Suprapubic skin (tissue), 4 donors: ENCODE data around the gene EDARADD. TPM values are rescaled to one million over a fixed set of nuclear protein-coding genes. Genes with fewer than 3 reads are reported as not detected.

Source experiments
- DNase-seq, 2 donors: peaks; one replicate each; pipeline ENCODE4 v3.0.0-alpha.2; 2019; ENCODE audit warnings: low spot score in 2 of 2
- H3K27ac ChIP-seq: fragments of 200-600 bp; sonication (generic); one replicate; pipeline ENCODE4 v1.5.1; 2019
- H3K27me3 ChIP-seq: fragments of 200-600 bp; sonication (generic); one replicate; pipeline ENCODE4 v1.5.1; 2019
- H3K36me3 ChIP-seq: fragments of 200-600 bp; sonication (generic); one replicate; pipeline ENCODE4 v1.5.1; 2019
- H3K4me1 ChIP-seq: fragments of 200-600 bp; sonication (generic); one replicate; pipeline ENCODE4 v1.5.1; 2019
- H3K4me3 ChIP-seq: fragments of 200-600 bp; sonication (generic); one replicate; pipeline ENCODE4 v1.5.1; 2019; ENCODE audit warnings: mild to moderate bottlenecking
- H3K9me3 ChIP-seq: fragments of 200-600 bp; sonication (generic); one replicate; pipeline ENCODE4 v1.5.1; 2019
- CTCF ChIP-seq, 2 donors: fragments of 200-600 bp in 1 of 2; fragments of 450-650 bp in 1 of 2; sonication (generic) in 1 of 2; IDR thresholded peaks; one replicate each; pipeline ENCODE4 v1.5.1; 2016 to 2019; ENCODE audit warnings: antibody characterized with exemption in 2 of 2, mild to moderate bottlenecking in 1 of 2, moderate library complexity in 1 of 2
- EP300 ChIP-seq: sonication (generic); formaldehyde crosslinking; IDR thresholded peaks from one replicate; pipeline ENCODE4 v1.6.1; 2017; ENCODE audit warnings: antibody characterized with exemption
- POLR2A ChIP-seq, 2 donors: fragments of 450-650 bp; IDR thresholded peaks; one replicate each; pipeline ENCODE4 v1.6.1; 2017; ENCODE audit warnings: antibody characterized with exemption in 2 of 2, mild to moderate bottlenecking in 2 of 2, moderate library complexity in 2 of 2
- POLR2AphosphoS5 ChIP-seq, 3 donors: sonication (generic); formaldehyde crosslinking; IDR thresholded peaks; one replicate each; pipeline ENCODE4 v1.6.1; 2017; ENCODE audit warnings: antibody characterized with exemption in 3 of 3
- WGBS: methylation state at CpG from one replicate; pipeline ENCODE4 v1.1.5; 2018; 5-methylcytosine and 5-hydroxymethylcytosine counted together
- total RNA-seq, 4 donors: library from RNA; depleted of rRNA; stranded (reverse); fragments of >200 nt; gene quantifications; one replicate each; pipeline ENCODE4 v1.1.0, GENCODE V29; 2016

The EDARADD gene
- total RNA-seq, 4 donors from 2014 or later = 5.5 to 10.1 (median 7.6) TPM

GRCh38 chr1:236465231-236465958, 71.3 kb downstream of the EDARADD start:
- no peak for DNase-seq
- H3K4me1 ChIP-seq = peaks cover 7% of the 10 kb centered on the region
- no peaks in the 10 kb centered on the region for H3K27me3 ChIP-seq
- no peak overlapping the region for H3K27ac ChIP-seq
- 64% methylated on average over 9 of the region's 9 CpGs for WGBS
- H3K4me3 ChIP-seq = no peak overlapping the region
- TF ChIP-seq CTCF (IDR thresholded peaks at IDR 0.05) = no peak
- no peak for TF ChIP-seq POLR2AphosphoS5 (IDR thresholded peaks at IDR 0.05)
- TF ChIP-seq POLR2A (IDR thresholded peaks at IDR 0.05) = no peak
- TF ChIP-seq EP300 = no peak
- no peaks in the 10 kb centered on the region for H3K9me3 ChIP-seq
- H3K36me3 ChIP-seq = no peaks in the 10 kb centered on the region

GRCh38 chr1:236465959-236466303, 71.8 kb downstream of the EDARADD start:
- no peaks in the 10 kb centered on the region for H3K27me3 ChIP-seq
- no peak for DNase-seq
- TF ChIP-seq POLR2AphosphoS5 (IDR thresholded peaks at IDR 0.05) (peak in 1 of 3 donors; percentile 44), POLR2A (IDR thresholded peaks at IDR 0.05) (no peak), CTCF (IDR thresholded peaks at IDR 0.05) (no peak), EP300 (no peak)
- H3K36me3 ChIP-seq = no peaks in the 10 kb centered on the region
- H3K27ac ChIP-seq = no peak overlapping the region
- WGBS = 29% methylated on average over 5 of the region's 5 CpGs
- H3K9me3 ChIP-seq = no peaks in the 10 kb centered on the region
- H3K4me3 ChIP-seq = no peak overlapping the region
- peaks cover 7% of the 10 kb centered on the region for H3K4me1 ChIP-seq

GRCh38 chr1:236467327-236467641, 73.2 kb downstream of the EDARADD start:
- no peak overlapping the region for H3K4me3 ChIP-seq
- WGBS = 94% methylated on average over 5 of the region's 5 CpGs
- no peak for DNase-seq
- no peaks in the 10 kb centered on the region for H3K36me3 ChIP-seq
- H3K9me3 ChIP-seq = no peaks in the 10 kb centered on the region
- H3K4me1 ChIP-seq = peaks cover 16% of the 10 kb centered on the region
- no peak overlapping the region for H3K27ac ChIP-seq
- no peak for TF ChIP-seq CTCF (IDR thresholded peaks at IDR 0.05)
- TF ChIP-seq POLR2AphosphoS5 (IDR thresholded peaks at IDR 0.05) = no peak
- no peak for TF ChIP-seq EP300
- TF ChIP-seq POLR2A (IDR thresholded peaks at IDR 0.05) = no peak
- no peaks in the 10 kb centered on the region for H3K27me3 ChIP-seq

GRCh38 chr1:236468625-236469024, 74.5 kb downstream of the EDARADD start:
- Histone ChIP-seq H3K36me3 (no peaks in the 10 kb centered on the region), H3K4me3 (no peak overlapping the region), H3K4me1 (peaks cover 26% of the 10 kb centered on the region), H3K27ac (no peak overlapping the region), H3K27me3 (no peaks in the 10 kb centered on the region), H3K9me3 (no peaks in the 10 kb centered on the region)
- 90% methylated on average over 4 of the region's 4 CpGs for WGBS
- no peak for TF ChIP-seq POLR2A (IDR thresholded peaks at IDR 0.05)
- TF ChIP-seq CTCF (IDR thresholded peaks at IDR 0.05) = no peak
- TF ChIP-seq EP300 = no peak
- TF ChIP-seq POLR2AphosphoS5 (IDR thresholded peaks at IDR 0.05) = no peak
- no peak for DNase-seq

GRCh38 chr1:236469466-236469865, 75.4 kb downstream of the EDARADD start:
- H3K27ac ChIP-seq = no peak overlapping the region
- H3K9me3 ChIP-seq = no peaks in the 10 kb centered on the region
- WGBS = 93% methylated on average over 6 of the region's 6 CpGs
- no peaks in the 10 kb centered on the region for H3K27me3 ChIP-seq
- H3K4me1 ChIP-seq = peaks cover 26% of the 10 kb centered on the region
- TF ChIP-seq POLR2A (IDR thresholded peaks at IDR 0.05) = no peak
- no peak for TF ChIP-seq CTCF (IDR thresholded peaks at IDR 0.05)
- TF ChIP-seq POLR2AphosphoS5 (IDR thresholded peaks at IDR 0.05) = no peak
- no peak for TF ChIP-seq EP300
- H3K4me3 ChIP-seq = no peak overlapping the region
- DNase-seq = no peak
- no peaks in the 10 kb centered on the region for H3K36me3 ChIP-seq
